ENCODE results near the gene TC2N.

GRCh38 chr14:91744068-91744480 lies 123.3 kb downstream of the TC2N start:
- no peak for TF ChIP-seq CTBP1 (IDR thresholded peaks at IDR 0.05; ENCODE audit: borderline replicate concordance)
- TF ChIP-seq FOXM1 (IDR thresholded peaks at IDR 0.05; ENCODE audit: borderline replicate concordance), result no peak
- no peak for TF ChIP-seq ELF4 (IDR thresholded peaks at IDR 0.05)
- peak; percentile 37 for TF ChIP-seq PKNOX1 (IDR thresholded peaks at IDR 0.05)
- no peak for TF ChIP-seq SP1 (IDR thresholded peaks at IDR 0.05)
- TF ChIP-seq BHLHE40 (IDR thresholded peaks at IDR 0.05; ENCODE audit: borderline replicate concordance), result no peak
- no peak for TF ChIP-seq SUZ12 (IDR thresholded peaks at IDR 0.05)
- TF ChIP-seq FOXK2 (IDR thresholded peaks at IDR 0.05), result no peak
- no peak for TF ChIP-seq TARDBP (IDR thresholded peaks at IDR 0.05)
- TF ChIP-seq LEF1 (IDR thresholded peaks at IDR 0.05; ENCODE audit: borderline replicate concordance), result no peak
- TF ChIP-seq NFRKB (IDR thresholded peaks at IDR 0.05), result no peak
- no peak for TF ChIP-seq ZNF384 (IDR thresholded peaks at IDR 0.05)
- TF ChIP-seq ARNT (IDR thresholded peaks at IDR 0.05), result no peak
